Measurements from ENCODE around the gene THBS2. TPM values are rescaled to one million over a fixed set of nuclear protein-coding genes. Genes with fewer than 3 reads are reported as not detected.

The THBS2 gene
- total RNA-seq, 4 donors from 2014 or later = 3.6 to 7.7 (median 4.8) TPM

GRCh38 chr6:169234634-169235033 is 19.0 kb downstream of the THBS2 start:
- in situ Hi-C loops (cut with MboI; ENCODE audit: low sequenced_read_pairs in 4 of 4) = no loop called here
- Histone ChIP-seq H3K9me3 (no peaks in the 10 kb centered on the region), H3K36me3 (no peaks in the 10 kb centered on the region), H3K27ac (no peak overlapping the region), H3K4me1 (no peaks in the 10 kb centered on the region), H3K4me3 (no peak overlapping the region), H3K27me3 (no peaks in the 10 kb centered on the region)
- DNase-seq (no peak), ATAC-seq (no peak)
- no peak for TF ChIP-seq POLR2A (IDR thresholded peaks at IDR 0.05)
- TF ChIP-seq CTCF (IDR thresholded peaks at IDR 0.05 in 4 of 5, conservative IDR thresholded peaks at IDR 0.05 in 1 of 5) = no peak
- intact Hi-C loops (cut with DNase I; ENCODE audit: low total_unique reads) = no loop called here

GRCh38 chr6:169233832-169234231 is 19.8 kb downstream of the THBS2 start:
- Histone ChIP-seq H3K4me3 (no peak overlapping the region), H3K27me3 (no peaks in the 10 kb centered on the region), H3K36me3 (no peaks in the 10 kb centered on the region), H3K4me1 (no peaks in the 10 kb centered on the region), H3K9me3 (no peaks in the 10 kb centered on the region), H3K27ac (no peak overlapping the region)
- intact Hi-C loops (cut with DNase I; ENCODE audit: low total_unique reads) = no loop called here
- no peak for ATAC-seq
- no peak for DNase-seq
- TF ChIP-seq CTCF (IDR thresholded peaks at IDR 0.05 in 4 of 5, conservative IDR thresholded peaks at IDR 0.05 in 1 of 5) (no peak), POLR2A (IDR thresholded peaks at IDR 0.05) (no peak)
- in situ Hi-C loops (cut with MboI; ENCODE audit: low sequenced_read_pairs in 4 of 4) = no loop called here

GRCh38 chr6:169233181-169233580 is 20.5 kb downstream of the THBS2 start:
- no peaks in the 10 kb centered on the region for H3K36me3 ChIP-seq
- TF ChIP-seq POLR2A (IDR thresholded peaks at IDR 0.05) (no peak), CTCF (IDR thresholded peaks at IDR 0.05 in 4 of 5, conservative IDR thresholded peaks at IDR 0.05 in 1 of 5) (no peak)
- in situ Hi-C loops (cut with MboI; ENCODE audit: low sequenced_read_pairs in 4 of 4) = no loop called here
- H3K27me3 ChIP-seq = no peaks in the 10 kb centered on the region
- ATAC-seq (no peak), DNase-seq (no peak)
- H3K9me3 ChIP-seq = no peaks in the 10 kb centered on the region
- no peak overlapping the region for H3K27ac ChIP-seq
- no peak overlapping the region for H3K4me3 ChIP-seq
- intact Hi-C loops (cut with DNase I; ENCODE audit: low total_unique reads) = no loop called here
- H3K4me1 ChIP-seq = no peaks in the 10 kb centered on the region

- TF ChIP-seq CTCF (IDR thresholded peaks at IDR 0.05 in 4 of 5, conservative IDR thresholded peaks at IDR 0.05 in 1 of 5) = no peak
- no peak for TF ChIP-seq POLR2A (IDR thresholded peaks at IDR 0.05)
- no peaks in the 10 kb centered on the region for H3K27me3 ChIP-seq
- H3K9me3 ChIP-seq = no peaks in the 10 kb centered on the region
- DNase-seq (no peak), ATAC-seq (no peak)
- H3K27ac ChIP-seq = no peak overlapping the region
- intact Hi-C loops (cut with DNase I; ENCODE audit: low total_unique reads) = no loop called here
- no peak overlapping the region for H3K4me3 ChIP-seq
- no peaks in the 10 kb centered on the region for H3K36me3 ChIP-seq
- no peaks in the 10 kb centered on the region for H3K4me1 ChIP-seq
- in situ Hi-C loops (cut with MboI; ENCODE audit: low sequenced_read_pairs in 4 of 4) = no loop called here
These were observed 21.1 kb downstream of the THBS2 start for GRCh38 chr6:169232507-169232931.

GRCh38 chr6:169231790-169232506 is 21.7 kb downstream of the THBS2 start:
- no peak overlapping the region for H3K27ac ChIP-seq
- no peak for DNase-seq
- in situ Hi-C loops (cut with MboI; ENCODE audit: low sequenced_read_pairs in 4 of 4) = no loop called here

More at GRCh38 chr6:169231790-169232506, 21.7 kb downstream of the THBS2 start:
- intact Hi-C loops (cut with DNase I; ENCODE audit: low total_unique reads) = no loop called here
- H3K27me3 ChIP-seq = no peaks in the 10 kb centered on the region
- no peaks in the 10 kb centered on the region for H3K9me3 ChIP-seq
- TF ChIP-seq CTCF (IDR thresholded peaks at IDR 0.05 in 4 of 5, conservative IDR thresholded peaks at IDR 0.05 in 1 of 5) (no peak), POLR2A (IDR thresholded peaks at IDR 0.05) (no peak)
- ATAC-seq = no peak
- no peaks in the 10 kb centered on the region for H3K36me3 ChIP-seq
- no peak overlapping the region for H3K4me3 ChIP-seq
- no peaks in the 10 kb centered on the region for H3K4me1 ChIP-seq
